ENCODE results near the gene ZNF641. TPM values are rescaled to one million over a fixed set of nuclear protein-coding genes. Genes with fewer than 3 reads are reported as not detected.

Gene ZNF641
- total RNA-seq, 1 experiment from 2014 or later: 12.1 TPM

GRCh38 chr12:48307269-48307668 lies 43.5 kb downstream of the ZNF641 start:
- TF ChIP-seq SIN3A (IDR thresholded peaks at IDR 0.05; ENCODE audit: low read depth) (no peak), ZBTB33 (IDR thresholded peaks at IDR 0.05; ENCODE audit: extremely low read depth, insufficient replicate concordance, low read length) (no peak), CEBPB (IDR thresholded peaks at IDR 0.05; ENCODE audit: low read depth) (no peak), EZH2phosphoT487 (IDR thresholded peaks at IDR 0.05; ENCODE audit: borderline replicate concordance) (no peak), JUND (IDR thresholded peaks at IDR 0.05) (no peak), ZFX (IDR thresholded peaks at IDR 0.05) (no peak), EZH2 (IDR thresholded peaks at IDR 0.05) (no peak), CTCF (IDR thresholded peaks at IDR 0.05 in 2 of 3, conservative IDR thresholded peaks at IDR 0.05 in 1 of 3; ENCODE audit: borderline replicate concordance in 1 of 3, insufficient read depth in 1 of 3, low read depth in 2 of 3, low read length in 2 of 3) (no peak), ZNF274 (IDR thresholded peaks at IDR 0.05; ENCODE audit: low read depth, low read length) (no peak), POLR2A (IDR thresholded peaks at IDR 0.05; ENCODE audit: borderline replicate concordance, extremely low read depth, insufficient read depth, insufficient read length) (no peak), SRF (IDR thresholded peaks at IDR 0.05; ENCODE audit: low read depth) (no peak), ELF1 (IDR thresholded peaks at IDR 0.05; ENCODE audit: borderline replicate concordance, low read depth) (no peak), FOSL1 (IDR thresholded peaks at IDR 0.05; ENCODE audit: low read depth) (no peak), CBX3 (IDR thresholded peaks at IDR 0.05; ENCODE audit: low read depth) (no peak), ATF3 (IDR thresholded peaks at IDR 0.05) (no peak)
- TF ChIP-seq, protein P1, sequence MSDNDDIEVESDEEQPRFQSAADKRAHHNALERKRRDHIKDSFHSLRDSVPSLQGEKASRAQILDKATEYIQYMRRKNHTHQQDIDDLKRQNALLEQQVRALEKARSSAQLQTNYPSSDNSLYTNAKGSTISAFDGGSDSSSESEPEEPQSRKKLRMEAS (IDR thresholded peaks at IDR 0.05): no peak
- TF ChIP-seq, protein P2, sequence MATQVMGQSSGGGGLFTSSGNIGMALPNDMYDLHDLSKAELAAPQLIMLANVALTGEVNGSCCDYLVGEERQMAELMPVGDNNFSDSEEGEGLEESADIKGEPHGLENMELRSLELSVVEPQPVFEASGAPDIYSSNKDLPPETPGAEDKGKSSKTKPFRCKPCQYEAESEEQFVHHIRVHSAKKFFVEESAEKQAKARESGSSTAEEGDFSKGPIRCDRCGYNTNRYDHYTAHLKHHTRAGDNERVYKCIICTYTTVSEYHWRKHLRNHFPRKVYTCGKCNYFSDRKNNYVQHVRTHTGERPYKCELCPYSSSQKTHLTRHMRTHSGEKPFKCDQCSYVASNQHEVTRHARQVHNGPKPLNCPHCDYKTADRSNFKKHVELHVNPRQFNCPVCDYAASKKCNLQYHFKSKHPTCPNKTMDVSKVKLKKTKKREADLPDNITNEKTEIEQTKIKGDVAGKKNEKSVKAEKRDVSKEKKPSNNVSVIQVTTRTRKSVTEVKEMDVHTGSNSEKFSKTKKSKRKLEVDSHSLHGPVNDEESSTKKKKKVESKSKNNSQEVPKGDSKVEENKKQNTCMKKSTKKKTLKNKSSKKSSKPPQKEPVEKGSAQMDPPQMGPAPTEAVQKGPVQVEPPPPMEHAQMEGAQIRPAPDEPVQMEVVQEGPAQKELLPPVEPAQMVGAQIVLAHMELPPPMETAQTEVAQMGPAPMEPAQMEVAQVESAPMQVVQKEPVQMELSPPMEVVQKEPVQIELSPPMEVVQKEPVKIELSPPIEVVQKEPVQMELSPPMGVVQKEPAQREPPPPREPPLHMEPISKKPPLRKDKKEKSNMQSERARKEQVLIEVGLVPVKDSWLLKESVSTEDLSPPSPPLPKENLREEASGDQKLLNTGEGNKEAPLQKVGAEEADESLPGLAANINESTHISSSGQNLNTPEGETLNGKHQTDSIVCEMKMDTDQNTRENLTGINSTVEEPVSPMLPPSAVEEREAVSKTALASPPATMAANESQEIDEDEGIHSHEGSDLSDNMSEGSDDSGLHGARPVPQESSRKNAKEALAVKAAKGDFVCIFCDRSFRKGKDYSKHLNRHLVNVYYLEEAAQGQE (IDR thresholded peaks at IDR 0.05; ENCODE audit: low read depth): no peak
- POLR2A ChIA-PET: no interaction called here
- Histone ChIP-seq H3K79me2 (ENCODE audit: insufficient read depth, low read length) (no peaks in the 10 kb centered on the region), H3K9me3 (ENCODE audit: control insufficient read depth in 1 of 2, insufficient read depth in 1 of 2, low read depth in 1 of 2, low read length in 2 of 2) (no peaks in the 10 kb centered on the region), H3K9ac (ENCODE audit: low read length) (no peak overlapping the region), H3K27ac (ENCODE audit: low read depth, low read length) (no peak overlapping the region), H4K20me1 (ENCODE audit: insufficient read depth) (no peaks in the 10 kb centered on the region), H3K27me3 (ENCODE audit: insufficient read depth, low read length) (no peaks in the 10 kb centered on the region), H3K4me1 (ENCODE audit: control insufficient read depth in 1 of 2, insufficient read depth in 2 of 2, low read length in 2 of 2) (no peaks in the 10 kb centered on the region), H3K4me2 (ENCODE audit: low read length) (no peak overlapping the region), H3K9me2 (ENCODE audit: insufficient read depth) (no peaks in the 10 kb centered on the region), H3K36me3 (ENCODE audit: control insufficient read depth in 1 of 2, insufficient read depth in 2 of 2, low read length in 2 of 2) (no peaks in the 10 kb centered on the region), H2AFZ (ENCODE audit: low read depth, low read length, poor library complexity, severe bottlenecking) (no peak overlapping the region), H3K4me3 (replicated peaks in 1 of 2; ENCODE audit: low read depth in 1 of 2, low read length in 2 of 2) (no peak overlapping the region)
- CTCF ChIA-PET: no interaction called here
- intact Hi-C loops (cut with micrococcal nuclease): no loop called here
- DNase-seq (ENCODE audit: low read depth, low spot score): no peak
- no TSS peak for BruUV-seq (replicated peaks)
- no peak for ATAC-seq
- RAD21 ChIA-PET (ENCODE audit: low non-redundant PET in 1 of 2, low total read pairs in 2 of 2, uncharacterized antibody in 2 of 2, unreplicated experiment in 2 of 2): no interaction called here
